HG02852 (cell line): ENCODE data around the gene AGTRAP.
A peak's percentile ranks its signal among the peaks of the same experiment; 100 is the strongest.

ENCODE experiments used
- ATAC-seq: cut with Tn5 transposase; IDR thresholded peaks from one replicate; pipeline ENCODE4 v1.9.1; 2021; ENCODE audit warnings: mild to moderate bottlenecking, moderate library complexity; ENCODE audit not compliant: unreplicated experiment

The AGTRAP gene

GRCh38 chr1:11705596-11705995 lies 30.3 kb upstream of the AGTRAP start:
- no peak for ATAC-seq

- ATAC-seq: no peak
Measured at GRCh38 chr1:11706292-11706691, 29.6 kb upstream of the AGTRAP start.

- no peak for ATAC-seq
Measured at GRCh38 chr1:11707621-11708276, 28.2 kb upstream of the AGTRAP start.

GRCh38 chr1:11708554-11709350 lies 27.2 kb upstream of the AGTRAP start:
- no peak for ATAC-seq

- ATAC-seq: no peak
Measured at GRCh38 chr1:11711490-11711889, 24.4 kb upstream of the AGTRAP start.

- no peak for ATAC-seq
Measured at GRCh38 chr1:11712285-11712684, 23.7 kb upstream of the AGTRAP start.

- no peak for ATAC-seq
Measured at GRCh38 chr1:11713095-11713494, 22.8 kb upstream of the AGTRAP start.

- no peak for ATAC-seq
Measured at GRCh38 chr1:11714831-11715575, 20.9 kb upstream of the AGTRAP start.

- peak; percentile 52 for ATAC-seq
Measured at GRCh38 chr1:11719313-11720032, 16.5 kb upstream of the AGTRAP start.

- ATAC-seq: no peak
Measured at GRCh38 chr1:11720033-11720376, 15.9 kb upstream of the AGTRAP start.

- ATAC-seq: no peak
Measured at GRCh38 chr1:11720525-11720924, 15.4 kb upstream of the AGTRAP start.

GRCh38 chr1:11721311-11721710 lies 14.6 kb upstream of the AGTRAP start:
- no peak for ATAC-seq

- ATAC-seq: no peak
Measured at GRCh38 chr1:11722538-11722937, 13.4 kb upstream of the AGTRAP start.

- ATAC-seq: no peak
Measured at GRCh38 chr1:11725616-11726015, 10.3 kb upstream of the AGTRAP start.

GRCh38 chr1:11727119-11727518 lies 8.8 kb upstream of the AGTRAP start:
- no peak for ATAC-seq

GRCh38 chr1:11728126-11728806 lies 7.7 kb upstream of the AGTRAP start:
- no peak for ATAC-seq

- ATAC-seq: no peak
Measured at GRCh38 chr1:11729155-11729497, 6.8 kb upstream of the AGTRAP start.

- no peak for ATAC-seq
Measured at GRCh38 chr1:11729498-11730428, 6.2 kb upstream of the AGTRAP start.

GRCh38 chr1:11730429-11730891 lies 5.5 kb upstream of the AGTRAP start:
- no peak for ATAC-seq
